NB4 (cell line): ENCODE data around the gene CHCHD6.

ENCODE experiments used
- MYC ChIP-seq: IDR thresholded peaks from 2 replicates; pipeline ENCODE4 v1.6.1; 2011; ENCODE audit warnings: low read depth, low read length
- POLR2A ChIP-seq: IDR thresholded peaks from 2 replicates; pipeline ENCODE4 v1.6.1; 2011; ENCODE audit warnings: mild to moderate bottlenecking; ENCODE audit not compliant: insufficient read length; ENCODE audit errors: extremely low read depth
- TF ChIP-seq, protein P1 (sequence below): IDR thresholded peaks from one replicate; pipeline ENCODE4 v1.5.1; 2012; ENCODE audit warnings: low read depth, low read length

DNA sequence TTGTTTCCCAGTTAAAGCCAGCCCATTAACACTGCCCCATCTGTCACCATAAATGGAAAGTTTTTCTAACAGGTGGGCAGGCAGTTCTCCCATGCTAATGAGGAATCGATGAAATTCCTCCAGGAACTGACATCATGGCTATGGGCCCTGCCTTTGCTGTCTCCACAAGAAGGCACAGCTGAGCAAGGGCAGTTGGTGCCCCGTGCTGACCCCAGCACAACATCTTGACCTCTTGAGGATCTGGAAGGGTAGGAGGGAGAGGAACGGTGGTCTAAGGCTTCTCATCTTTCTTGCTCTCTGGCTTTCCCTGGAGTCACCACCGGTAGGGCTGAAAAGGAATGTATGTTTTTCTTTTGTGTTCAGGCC lies 46.7 kb downstream of the CHCHD6 start:
- no peak for TF ChIP-seq POLR2A
- TF ChIP-seq, protein P1, sequence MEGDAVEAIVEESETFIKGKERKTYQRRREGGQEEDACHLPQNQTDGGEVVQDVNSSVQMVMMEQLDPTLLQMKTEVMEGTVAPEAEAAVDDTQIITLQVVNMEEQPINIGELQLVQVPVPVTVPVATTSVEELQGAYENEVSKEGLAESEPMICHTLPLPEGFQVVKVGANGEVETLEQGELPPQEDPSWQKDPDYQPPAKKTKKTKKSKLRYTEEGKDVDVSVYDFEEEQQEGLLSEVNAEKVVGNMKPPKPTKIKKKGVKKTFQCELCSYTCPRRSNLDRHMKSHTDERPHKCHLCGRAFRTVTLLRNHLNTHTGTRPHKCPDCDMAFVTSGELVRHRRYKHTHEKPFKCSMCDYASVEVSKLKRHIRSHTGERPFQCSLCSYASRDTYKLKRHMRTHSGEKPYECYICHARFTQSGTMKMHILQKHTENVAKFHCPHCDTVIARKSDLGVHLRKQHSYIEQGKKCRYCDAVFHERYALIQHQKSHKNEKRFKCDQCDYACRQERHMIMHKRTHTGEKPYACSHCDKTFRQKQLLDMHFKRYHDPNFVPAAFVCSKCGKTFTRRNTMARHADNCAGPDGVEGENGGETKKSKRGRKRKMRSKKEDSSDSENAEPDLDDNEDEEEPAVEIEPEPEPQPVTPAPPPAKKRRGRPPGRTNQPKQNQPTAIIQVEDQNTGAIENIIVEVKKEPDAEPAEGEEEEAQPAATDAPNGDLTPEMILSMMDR, result no peak
- TF ChIP-seq MYC, result no peak
